ENCODE measurements around the gene SPEM1. TPM values are rescaled to one million over a fixed set of nuclear protein-coding genes. Genes with fewer than 3 reads are reported as not detected.

Gene SPEM1
- total RNA-seq, 4 donors from 2014 or later = not detected

DNA sequence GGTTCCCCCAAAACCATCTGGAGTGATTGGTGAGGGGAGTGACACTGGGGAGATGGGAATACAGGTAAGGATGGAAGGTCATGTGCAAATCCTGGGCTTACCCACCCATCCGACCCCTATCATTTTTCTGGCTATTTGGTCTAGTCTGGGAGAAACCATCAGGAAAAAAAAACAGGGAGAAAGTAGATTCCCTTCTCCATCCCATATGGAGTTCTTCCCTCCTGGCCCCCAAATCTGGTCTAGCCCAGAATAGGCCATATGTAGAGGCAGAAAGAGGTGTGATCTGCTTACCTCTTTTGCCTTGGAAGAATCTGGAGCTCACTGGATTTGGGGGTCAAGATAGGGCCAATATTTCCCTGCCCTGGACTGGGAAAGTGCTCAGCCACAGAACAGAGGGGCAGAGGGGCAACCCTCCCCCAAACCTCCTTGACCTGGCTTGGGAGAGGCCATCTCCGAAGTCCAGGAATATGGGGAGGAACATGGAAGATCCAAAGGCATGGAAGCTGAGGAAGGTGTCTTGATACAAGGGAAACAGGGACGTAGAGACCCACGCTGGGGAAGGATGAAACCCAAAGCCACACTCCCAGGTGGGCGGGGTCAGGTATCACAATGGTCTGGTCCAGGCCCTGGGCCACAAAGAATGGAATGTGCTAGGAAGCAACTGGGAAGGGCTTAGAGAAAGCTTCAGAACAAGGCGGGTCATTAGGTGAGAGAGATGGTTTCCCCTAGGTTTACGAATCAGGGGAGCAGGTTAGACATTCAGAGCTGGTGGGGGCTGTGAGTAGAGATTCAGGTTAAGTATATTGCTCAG lies 40.9 kb downstream of the SPEM1 start:
- no peak for DNase-seq
- no peak overlapping the region for H3K27ac ChIP-seq
- WGBS, 2 donors = 90 to 93% methylated on average over 6 to 7 of the region's 7 CpGs

DNA sequence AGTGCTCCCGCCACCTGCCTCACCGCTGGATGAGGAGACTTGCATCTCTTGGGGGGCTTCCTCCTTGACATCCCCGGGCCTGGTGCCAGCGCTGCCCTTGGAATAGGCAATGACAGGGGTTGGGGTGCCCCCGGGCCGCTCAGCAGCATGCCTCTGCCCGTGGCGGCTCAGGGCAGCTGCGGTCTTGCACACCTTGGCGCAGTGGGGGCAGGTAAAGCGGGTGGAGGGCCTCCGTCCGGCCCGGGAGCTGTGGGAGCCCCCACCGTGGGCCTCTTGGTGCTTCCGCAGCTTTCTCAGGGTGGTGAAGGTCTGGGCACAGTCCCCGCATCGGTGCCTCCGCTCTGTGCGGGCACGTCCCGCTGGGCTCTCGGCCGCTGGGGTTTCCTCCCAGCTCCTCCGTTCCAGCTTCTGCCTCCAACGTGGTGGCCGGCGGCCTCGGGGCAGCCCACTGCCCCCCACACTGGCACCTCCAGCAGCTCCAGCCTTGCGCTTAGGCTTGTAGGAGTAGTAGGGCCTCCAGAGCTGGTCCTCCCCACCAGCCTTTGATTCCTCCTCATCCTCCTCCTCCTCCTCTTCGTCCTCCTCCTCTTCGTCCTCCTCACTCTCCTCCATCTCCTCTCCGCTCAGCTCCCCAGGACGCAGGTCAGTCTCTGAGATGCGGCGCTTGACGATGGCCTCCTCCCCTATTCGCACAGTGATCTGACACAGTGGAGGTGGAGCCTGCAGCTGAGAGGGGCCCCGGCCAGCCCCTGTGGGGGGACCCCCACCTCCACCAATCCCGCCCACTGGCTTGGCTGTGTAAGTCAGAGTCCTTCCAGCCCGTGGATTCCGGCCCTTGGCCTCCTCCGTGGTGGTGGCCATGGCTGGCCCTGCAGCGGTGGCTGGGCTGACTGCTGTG lies 42.6 kb downstream of the SPEM1 start:
- no peak for DNase-seq
- Histone ChIP-seq H3K27me3 (no peaks in the 10 kb centered on the region), H3K4me3 (no peak overlapping the region), H3K27ac (peak overlapping the region in 2 of 4 donors; percentile 34 to 71), H3K9me3 (no peaks in the 10 kb centered on the region), H3K4me1 (peaks cover 14 to 56% (median 17%) of the 10 kb centered on the region in 3 donors), H3K36me3 (peaks cover 10 to 58% (median 11%) of the 10 kb centered on the region in 3 donors)
- intact Hi-C loops (cut with DNase I) = no loop called here
- 92 to 93% methylated on average over 11 to 25 of the region's 44 CpGs for WGBS, 2 donors
- TF ChIP-seq POLR2A (IDR thresholded peaks at IDR 0.05) = no peak
- TF ChIP-seq, protein P1, sequence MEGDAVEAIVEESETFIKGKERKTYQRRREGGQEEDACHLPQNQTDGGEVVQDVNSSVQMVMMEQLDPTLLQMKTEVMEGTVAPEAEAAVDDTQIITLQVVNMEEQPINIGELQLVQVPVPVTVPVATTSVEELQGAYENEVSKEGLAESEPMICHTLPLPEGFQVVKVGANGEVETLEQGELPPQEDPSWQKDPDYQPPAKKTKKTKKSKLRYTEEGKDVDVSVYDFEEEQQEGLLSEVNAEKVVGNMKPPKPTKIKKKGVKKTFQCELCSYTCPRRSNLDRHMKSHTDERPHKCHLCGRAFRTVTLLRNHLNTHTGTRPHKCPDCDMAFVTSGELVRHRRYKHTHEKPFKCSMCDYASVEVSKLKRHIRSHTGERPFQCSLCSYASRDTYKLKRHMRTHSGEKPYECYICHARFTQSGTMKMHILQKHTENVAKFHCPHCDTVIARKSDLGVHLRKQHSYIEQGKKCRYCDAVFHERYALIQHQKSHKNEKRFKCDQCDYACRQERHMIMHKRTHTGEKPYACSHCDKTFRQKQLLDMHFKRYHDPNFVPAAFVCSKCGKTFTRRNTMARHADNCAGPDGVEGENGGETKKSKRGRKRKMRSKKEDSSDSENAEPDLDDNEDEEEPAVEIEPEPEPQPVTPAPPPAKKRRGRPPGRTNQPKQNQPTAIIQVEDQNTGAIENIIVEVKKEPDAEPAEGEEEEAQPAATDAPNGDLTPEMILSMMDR (IDR thresholded peaks at IDR 0.05) = no peak

More for the DNA sequence above, 40.9 kb downstream of the SPEM1 start:
- TF ChIP-seq, protein P1 (IDR thresholded peaks at IDR 0.05) = no peak
- no peak for TF ChIP-seq POLR2A (IDR thresholded peaks at IDR 0.05)
- Histone ChIP-seq H3K27me3 (no peaks in the 10 kb centered on the region), H3K4me1 (peaks cover 7 to 56% (median 9%) of the 10 kb centered on the region in 3 donors), H3K36me3 (peaks cover 5 to 41% (median 10%) of the 10 kb centered on the region in 3 donors), H3K9me3 (no peaks in the 10 kb centered on the region), H3K4me3 (no peak overlapping the region)
- intact Hi-C loops (cut with DNase I) = no loop called here

DNA sequence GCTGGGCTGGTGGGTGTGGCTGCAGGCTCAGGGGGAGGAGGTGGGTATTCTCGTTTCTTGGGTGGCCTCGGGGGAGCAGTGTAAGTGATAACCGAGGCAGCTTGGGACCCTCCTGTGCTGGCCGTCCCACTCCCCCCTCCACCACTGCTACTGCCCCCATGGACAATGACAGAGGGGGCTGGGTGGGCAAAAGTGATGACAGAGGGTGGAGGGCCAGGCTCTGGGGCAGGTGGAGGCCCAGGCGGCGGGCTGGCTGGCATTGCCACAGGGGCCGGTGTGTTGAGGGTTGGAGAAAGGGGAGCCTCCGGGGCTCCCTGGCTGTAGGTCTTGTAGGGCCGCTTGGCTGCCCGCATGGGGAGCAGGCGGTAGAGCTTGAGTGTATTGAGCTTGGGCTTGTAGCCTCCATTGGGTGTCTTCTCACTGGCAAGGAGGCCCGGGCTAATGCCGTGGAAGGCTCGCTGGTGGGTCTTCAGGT lies 43.3 kb downstream of the SPEM1 start:
- H3K27ac ChIP-seq = peak overlapping the region; percentile 34 to 71 (median 63)
- intact Hi-C loops (cut with DNase I) = no loop called here
- peaks cover 14 to 63% (median 17%) of the 10 kb centered on the region in 3 donors for H3K4me1 ChIP-seq
- H3K9me3 ChIP-seq = no peaks in the 10 kb centered on the region
- H3K27me3 ChIP-seq = no peaks in the 10 kb centered on the region
- TF ChIP-seq, protein P1 (IDR thresholded peaks at IDR 0.05) = no peak
- no peak for TF ChIP-seq POLR2A (IDR thresholded peaks at IDR 0.05)
- no peak overlapping the region for H3K4me3 ChIP-seq
- 100% methylated on average over 1 to 2 of the region's 14 CpGs for WGBS, 2 donors
- peaks cover 10 to 64% (median 11%) of the 10 kb centered on the region in 3 donors for H3K36me3 ChIP-seq
- no peak for DNase-seq

DNA sequence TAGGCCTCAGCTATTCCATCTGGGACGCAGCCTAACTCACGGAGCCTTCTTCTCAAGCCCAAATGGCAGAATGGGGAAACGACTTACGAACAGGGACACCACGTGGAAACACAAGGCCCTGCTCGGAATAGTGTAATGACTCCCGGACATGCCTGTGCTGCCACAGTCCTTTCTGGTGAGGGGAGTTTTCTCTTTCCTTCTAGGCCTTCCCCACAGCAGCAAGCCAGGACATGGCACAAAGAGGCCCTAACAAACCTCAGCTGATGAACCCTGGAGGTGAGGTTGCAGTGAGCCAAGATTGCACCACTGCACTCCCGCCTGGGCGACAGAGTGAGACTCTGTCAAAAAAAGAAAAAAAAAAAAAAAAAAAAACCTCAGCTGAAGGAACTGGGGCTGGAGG lies 44.0 kb downstream of the SPEM1 start:
- Histone ChIP-seq H3K36me3 (peaks cover 10 to 68% (median 11%) of the 10 kb centered on the region in 3 donors), H3K4me1 (peaks cover 14 to 68% (median 17%) of the 10 kb centered on the region in 3 donors), H3K4me3 (no peak overlapping the region), H3K27ac (peak overlapping the region; percentile 34 to 71 (median 63)), H3K9me3 (no peaks in the 10 kb centered on the region), H3K27me3 (no peaks in the 10 kb centered on the region)
- DNase-seq = no peak
- TF ChIP-seq, protein P1 (IDR thresholded peaks at IDR 0.05) = no peak
- TF ChIP-seq POLR2A (IDR thresholded peaks at IDR 0.05) = no peak
- 40 to 62% methylated on average over 5 to 9 of the region's 9 CpGs for WGBS, 2 donors
- intact Hi-C loops (cut with DNase I) = no loop called here

Data from esophagus squamous epithelium (tissue), 5 donors.